Vagina (tissue), 2 donors: ENCODE results near the gene OXCT1. TPM values are rescaled to one million over a fixed set of nuclear protein-coding genes. Genes with fewer than 3 reads are reported as not detected.

Experiments used
- DNase-seq, 2 donors: peaks; one replicate each; pipeline ENCODE4 v3.0.0-alpha.2; 2017; ENCODE audit errors: extremely low spot score in 2 of 2
- H3K27ac ChIP-seq: fragments of 200-600 bp; sonication (generic); one replicate; pipeline ENCODE4 v1.5.1; 2019
- H3K27me3 ChIP-seq: fragments of 200-600 bp; sonication (generic); one replicate; pipeline ENCODE4 v1.5.1; 2019
- H3K36me3 ChIP-seq, 2 donors: fragments of 200-600 bp; sonication (generic); one replicate each; pipeline ENCODE4 v1.5.1; 2017 to 2019
- H3K4me1 ChIP-seq: fragments of 200-600 bp; sonication (generic); one replicate; pipeline ENCODE4 v1.5.1; 2019
- H3K4me3 ChIP-seq, 2 donors: fragments of 200-600 bp; sonication (generic); 1 replicate in 1 of 2; 2 replicates in 1 of 2; pipeline ENCODE4 v1.5.1; 2016 to 2019
- H3K9me3 ChIP-seq: fragments of 200-600 bp; sonication (generic); one replicate; pipeline ENCODE4 v1.5.1; 2019
- POLR2A ChIP-seq, 2 donors: fragments of 450-650 bp; IDR thresholded peaks; one replicate each; pipeline ENCODE4 v1.6.1; 2017; ENCODE audit warnings: antibody characterized with exemption in 2 of 2, mild to moderate bottlenecking in 2 of 2, moderate library complexity in 2 of 2
- POLR2AphosphoS5 ChIP-seq, 2 donors: sonication (generic); formaldehyde crosslinking; IDR thresholded peaks; one replicate each; pipeline ENCODE4 v1.9.0; 2017; ENCODE audit warnings: antibody characterized with exemption in 2 of 2, mild to moderate bottlenecking in 2 of 2, low read depth in 1 of 2; ENCODE audit not compliant: insufficient read depth in 1 of 2
- intact Hi-C: fragments of 100-400 bp; cut with DNase I; formaldehyde crosslinking; loops from one replicate; pipeline ENCODE4 v1.15.1; 2023
- total RNA-seq: library from RNA; depleted of rRNA; stranded (reverse); fragments of >200 nt; gene quantifications from one replicate; pipeline ENCODE4 v1.2.3, GENCODE V29; 2016
- TF ChIP-seq, protein P1 (sequence below), 3 experiments: fragments of 450-650 bp in 2 of 3; fragments of 200-600 bp in 1 of 3; sonication (generic) in 1 of 3; IDR thresholded peaks; one replicate each; pipeline ENCODE4 v1.5.1; 2017 to 2019; ENCODE audit warnings: antibody characterized with exemption in 3 of 3, mild to moderate bottlenecking in 2 of 3, moderate library complexity in 2 of 3

The OXCT1 gene
- total RNA-seq, 1 donor from 2014 or later, result 15.5 TPM

DNA sequence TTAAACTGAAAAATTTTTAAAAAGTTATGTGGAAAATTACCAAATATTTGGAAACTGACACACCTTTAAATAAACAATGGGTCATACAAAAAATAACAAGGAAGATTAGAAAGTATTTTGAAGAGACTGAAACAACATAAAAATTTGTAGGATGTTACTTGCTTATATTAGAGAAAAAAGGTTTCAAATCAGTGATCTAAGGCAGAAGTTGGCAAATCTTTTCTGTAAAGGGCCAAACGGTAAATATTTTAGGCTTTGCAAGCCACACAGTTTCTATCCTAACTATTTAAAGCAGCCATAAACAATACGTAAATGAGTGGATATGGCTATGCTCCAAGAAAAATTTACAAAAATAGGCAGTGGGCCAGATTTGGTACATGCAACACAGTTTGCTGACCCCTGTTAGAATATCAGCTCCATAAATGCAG, 81.3 kb downstream of the OXCT1 start:
- intact Hi-C loops, result no loop called here
- H3K9me3 ChIP-seq, result no peaks in the 10 kb centered on the region
- H3K4me1 ChIP-seq, result peaks cover 18% of the 10 kb centered on the region
- H3K27ac ChIP-seq, result no peak overlapping the region
- no peak overlapping the region for H3K4me3 ChIP-seq
- TF ChIP-seq, protein P1, sequence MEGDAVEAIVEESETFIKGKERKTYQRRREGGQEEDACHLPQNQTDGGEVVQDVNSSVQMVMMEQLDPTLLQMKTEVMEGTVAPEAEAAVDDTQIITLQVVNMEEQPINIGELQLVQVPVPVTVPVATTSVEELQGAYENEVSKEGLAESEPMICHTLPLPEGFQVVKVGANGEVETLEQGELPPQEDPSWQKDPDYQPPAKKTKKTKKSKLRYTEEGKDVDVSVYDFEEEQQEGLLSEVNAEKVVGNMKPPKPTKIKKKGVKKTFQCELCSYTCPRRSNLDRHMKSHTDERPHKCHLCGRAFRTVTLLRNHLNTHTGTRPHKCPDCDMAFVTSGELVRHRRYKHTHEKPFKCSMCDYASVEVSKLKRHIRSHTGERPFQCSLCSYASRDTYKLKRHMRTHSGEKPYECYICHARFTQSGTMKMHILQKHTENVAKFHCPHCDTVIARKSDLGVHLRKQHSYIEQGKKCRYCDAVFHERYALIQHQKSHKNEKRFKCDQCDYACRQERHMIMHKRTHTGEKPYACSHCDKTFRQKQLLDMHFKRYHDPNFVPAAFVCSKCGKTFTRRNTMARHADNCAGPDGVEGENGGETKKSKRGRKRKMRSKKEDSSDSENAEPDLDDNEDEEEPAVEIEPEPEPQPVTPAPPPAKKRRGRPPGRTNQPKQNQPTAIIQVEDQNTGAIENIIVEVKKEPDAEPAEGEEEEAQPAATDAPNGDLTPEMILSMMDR (IDR thresholded peaks at IDR 0.05), result no peak
- no peak for TF ChIP-seq POLR2AphosphoS5 (IDR thresholded peaks at IDR 0.05; ENCODE audit: insufficient read depth in 1 of 2, low read depth in 1 of 2)
- no peak for TF ChIP-seq POLR2A (IDR thresholded peaks at IDR 0.05)
- no peak for DNase-seq
- no peaks in the 10 kb centered on the region for H3K27me3 ChIP-seq
- H3K36me3 ChIP-seq, result no peaks in the 10 kb centered on the region

DNA sequence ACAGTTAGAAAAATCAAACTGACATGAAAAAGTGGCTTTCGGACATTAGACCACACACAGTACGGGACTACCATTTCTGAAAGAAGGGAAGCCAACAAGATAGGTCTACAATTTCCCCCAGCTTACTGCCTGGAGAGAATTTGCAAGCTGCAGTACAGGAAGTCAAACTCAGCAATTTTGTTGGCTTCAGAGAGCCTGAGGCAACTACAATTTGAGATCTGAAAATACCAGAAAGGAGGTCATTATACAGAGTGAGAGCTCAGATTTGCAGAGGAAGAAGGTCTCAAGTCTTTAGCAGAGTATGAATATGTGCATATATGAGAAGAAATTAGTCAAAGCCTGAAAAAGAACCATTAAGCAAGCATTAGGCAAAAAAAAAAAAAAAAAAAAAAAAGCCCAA, 83.0 kb downstream of the OXCT1 start:
- Histone ChIP-seq H3K36me3 (no peaks in the 10 kb centered on the region), H3K27ac (no peak overlapping the region), H3K27me3 (no peaks in the 10 kb centered on the region), H3K4me1 (peaks cover 18% of the 10 kb centered on the region), H3K4me3 (no peak overlapping the region), H3K9me3 (no peaks in the 10 kb centered on the region)
- no peak for TF ChIP-seq POLR2AphosphoS5 (IDR thresholded peaks at IDR 0.05; ENCODE audit: insufficient read depth in 1 of 2, low read depth in 1 of 2)
- TF ChIP-seq, protein P1 (IDR thresholded peaks at IDR 0.05), result no peak
- intact Hi-C loops, result no loop called here
- DNase-seq, result no peak

- Histone ChIP-seq H3K27ac (no peak overlapping the region), H3K27me3 (no peaks in the 10 kb centered on the region), H3K4me1 (peaks cover 15% of the 10 kb centered on the region), H3K36me3 (no peaks in the 10 kb centered on the region), H3K4me3 (no peak overlapping the region), H3K9me3 (no peaks in the 10 kb centered on the region)
- DNase-seq, result no peak
- TF ChIP-seq POLR2A (IDR thresholded peaks at IDR 0.05), result no peak
- TF ChIP-seq POLR2AphosphoS5 (IDR thresholded peaks at IDR 0.05; ENCODE audit: insufficient read depth in 1 of 2, low read depth in 1 of 2), result no peak
- TF ChIP-seq, protein P1 (IDR thresholded peaks at IDR 0.05), result no peak
- intact Hi-C loops, result no loop called here
These were observed 85.2 kb downstream of the OXCT1 start for GRCh38 chr5:41785061-41785460.

DNA sequence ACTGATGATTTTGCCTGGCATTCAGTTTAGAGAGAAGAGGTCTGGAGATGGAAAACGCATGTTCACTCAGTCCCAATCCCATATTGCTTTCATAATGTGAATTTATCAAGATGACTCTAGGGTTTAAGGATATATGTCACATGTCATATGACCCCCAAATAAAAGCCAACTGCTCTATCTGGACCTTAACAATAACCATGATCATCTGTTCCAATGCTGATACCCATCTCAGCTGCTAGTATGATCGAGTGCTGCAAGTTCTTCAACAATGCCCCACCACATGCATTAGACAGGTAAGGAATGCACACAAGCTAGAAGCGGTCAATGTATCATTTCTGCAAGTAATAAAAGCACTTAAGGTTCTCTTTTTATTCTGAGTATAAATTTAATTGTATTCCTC, 91.8 kb downstream of the OXCT1 start:
- H3K36me3 ChIP-seq, result no peaks in the 10 kb centered on the region
- intact Hi-C loops, result no loop called here
- no peak for TF ChIP-seq POLR2AphosphoS5 (IDR thresholded peaks at IDR 0.05; ENCODE audit: insufficient read depth in 1 of 2, low read depth in 1 of 2)
- TF ChIP-seq, protein P1 (IDR thresholded peaks at IDR 0.05), result no peak
- H3K27ac ChIP-seq, result no peak overlapping the region
- no peaks in the 10 kb centered on the region for H3K27me3 ChIP-seq
- DNase-seq, result no peak
- no peaks in the 10 kb centered on the region for H3K9me3 ChIP-seq
- H3K4me3 ChIP-seq, result no peak overlapping the region
- H3K4me1 ChIP-seq, result no peaks in the 10 kb centered on the region

DNA sequence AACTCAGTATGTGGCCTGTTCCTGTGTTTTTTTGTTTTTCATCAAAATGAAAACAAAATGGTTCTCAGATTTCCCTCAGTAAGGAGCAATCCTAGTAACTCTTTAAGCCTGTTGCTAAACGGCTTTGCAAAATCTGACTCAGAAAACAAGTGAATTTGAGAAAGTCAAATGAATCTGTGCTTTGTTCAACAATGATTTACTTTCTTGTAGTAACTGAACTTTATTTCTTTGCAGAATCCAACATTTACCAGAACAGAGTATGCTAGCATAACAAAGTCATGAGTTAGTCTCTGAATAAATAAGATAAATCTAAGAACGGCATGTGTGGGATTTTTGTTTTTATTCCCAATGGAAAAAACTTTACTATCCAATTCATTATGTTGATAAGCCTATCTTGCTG, 93.8 kb downstream of the OXCT1 start:
- no peak for TF ChIP-seq POLR2A (IDR thresholded peaks at IDR 0.05)
- TF ChIP-seq, protein P1 (IDR thresholded peaks at IDR 0.05), result no peak
- TF ChIP-seq POLR2AphosphoS5 (IDR thresholded peaks at IDR 0.05; ENCODE audit: insufficient read depth in 1 of 2, low read depth in 1 of 2), result no peak
- H3K27me3 ChIP-seq, result no peaks in the 10 kb centered on the region
- no peaks in the 10 kb centered on the region for H3K4me1 ChIP-seq
- no peak for DNase-seq
- no peaks in the 10 kb centered on the region for H3K9me3 ChIP-seq
- no peaks in the 10 kb centered on the region for H3K36me3 ChIP-seq
- no peak overlapping the region for H3K27ac ChIP-seq
- intact Hi-C loops, result no loop called here
- H3K4me3 ChIP-seq, result no peak overlapping the region
